D721Med (cell line): ENCODE measurements around the gene AUTS2.

Experiments used
- DNase-seq: peaks from one replicate; pipeline ENCODE4 v3.0.0; 2011; ENCODE audit warnings: low spot score; ENCODE audit not compliant: insufficient read length
- FAIRE-seq: peaks from 2 replicates; lab custom pipeline; 2011; peaks lifted over from hg19 to GRCh38; lab: Jason Lieb, UNC
- CTCF ChIP-seq: IDR thresholded peaks from 2 replicates; pipeline ENCODE4 v1.5.1; 2012; ENCODE audit warnings: mild to moderate bottlenecking, control low read depth; ENCODE audit not compliant: insufficient read depth; ENCODE audit errors: missing control alignments

AUTS2 gene

DNA sequence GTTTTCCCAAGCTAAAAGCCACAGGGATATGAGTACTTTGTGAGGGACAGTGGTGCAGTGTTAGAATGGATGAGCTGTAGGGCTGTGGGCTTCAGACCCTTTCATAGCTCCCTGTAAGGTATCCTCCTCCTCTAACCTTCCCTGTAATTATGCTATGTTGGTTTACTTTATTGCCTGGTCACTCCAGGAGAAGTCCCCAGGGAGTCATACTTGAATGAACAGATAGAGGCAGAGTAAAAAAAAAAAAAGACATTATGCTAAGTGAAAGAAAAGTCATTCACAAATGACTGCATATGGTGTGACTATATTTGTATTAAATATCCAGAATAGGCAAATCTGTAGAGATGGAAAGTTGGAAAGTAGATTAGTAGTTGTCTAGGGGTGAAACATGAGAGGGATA lies 434.4 kb downstream of the AUTS2 start:
- no peak for DNase-seq
- no peak for FAIRE-seq
- TF ChIP-seq CTCF = no peak

- DNase-seq (no peak), FAIRE-seq (no peak)
- no peak for TF ChIP-seq CTCF
These were observed 435.0 kb downstream of the AUTS2 start for GRCh38 chr7:70033226-70033625.

- no peak for DNase-seq
- TF ChIP-seq CTCF = no peak
- FAIRE-seq = no peak
These were observed 436.7 kb downstream of the AUTS2 start for GRCh38 chr7:70034999-70035398.

- no peak for DNase-seq
- FAIRE-seq = no peak
- TF ChIP-seq CTCF = no peak
These were observed 437.2 kb downstream of the AUTS2 start for GRCh38 chr7:70035519-70035918.

DNA sequence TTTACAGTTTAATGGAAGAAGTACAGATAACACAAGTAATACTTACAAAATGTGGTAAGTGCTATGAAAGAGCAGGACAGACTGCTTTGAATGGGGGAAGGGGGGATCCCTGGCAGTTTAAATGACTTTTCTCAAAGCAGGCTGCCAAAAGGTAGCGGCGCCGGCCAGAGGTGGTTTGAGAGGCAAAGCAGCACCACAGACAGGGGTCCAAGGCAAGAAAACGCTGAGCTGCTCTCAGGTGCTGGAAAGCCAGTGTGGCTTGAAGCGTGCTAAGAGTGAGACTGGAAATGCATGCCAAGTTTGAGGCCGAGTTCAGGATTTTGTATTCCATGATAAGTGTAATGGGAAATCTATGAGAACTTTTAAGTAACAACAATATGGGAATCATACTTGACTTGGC lies 437.7 kb downstream of the AUTS2 start:
- TF ChIP-seq CTCF = no peak
- FAIRE-seq = no peak

GRCh38 chr7:70036695-70037094 lies 438.4 kb downstream of the AUTS2 start:
- no peak for DNase-seq
- FAIRE-seq = no peak
- no peak for TF ChIP-seq CTCF

More for the DNA sequence above, 437.7 kb downstream of the AUTS2 start:
- DNase-seq = no peak

GRCh38 chr7:70037171-70037933 lies 439.1 kb downstream of the AUTS2 start:
- FAIRE-seq (no peak), DNase-seq (no peak)
- no peak for TF ChIP-seq CTCF
